KMS-11 (cell line): ENCODE measurements around the gene PFKM.

Source experiments
- H2AFZ ChIP-seq: fragments of 200-600 bp; sonication (generic); 2 replicates; pipeline ENCODE4 v1.6.1; 2016; ENCODE audit warnings: antibody characterized with exemption, mixed run types, low read depth
- H3K27ac ChIP-seq: fragments of 200-600 bp; sonication (generic); 2 replicates; pipeline ENCODE4 v1.6.1; 2016; ENCODE audit warnings: mild to moderate bottlenecking, mixed run types
- H3K27me3 ChIP-seq: fragments of 200-600 bp; sonication (generic); 2 replicates; pipeline ENCODE4 v1.6.1; 2017; ENCODE audit warnings: mild to moderate bottlenecking, low read depth, mixed run types, moderate library complexity; ENCODE audit not compliant: insufficient read depth
- H3K36me3 ChIP-seq: fragments of 200-600 bp; sonication (generic); 2 replicates; pipeline ENCODE4 v1.6.1; 2017; ENCODE audit warnings: mild to moderate bottlenecking, mixed run types; ENCODE audit not compliant: insufficient read depth
- H3K4me1 ChIP-seq: fragments of 200-600 bp; sonication (generic); 2 replicates; pipeline ENCODE4 v1.6.1; 2016; ENCODE audit warnings: mild to moderate bottlenecking, low read depth, mixed run types; ENCODE audit not compliant: poor library complexity, severe bottlenecking
- H3K4me2 ChIP-seq: fragments of 200-600 bp; sonication (generic); 2 replicates; pipeline ENCODE4 v1.7.0; 2016; ENCODE audit warnings: mild to moderate bottlenecking, mixed run types
- H3K4me3 ChIP-seq: fragments of 200-600 bp; sonication (generic); IDR thresholded peaks from 2 replicates; pipeline ENCODE4 v1.6.1; 2017; ENCODE audit warnings: low read depth, low read length, mixed read lengths; ENCODE audit not compliant: insufficient read depth
- H3K79me2 ChIP-seq: fragments of 200-600 bp; sonication (generic); 2 replicates; pipeline ENCODE4 v1.6.1; 2016; ENCODE audit warnings: low read depth, mixed run types; ENCODE audit not compliant: insufficient read depth
- H3K9ac ChIP-seq: fragments of 200-600 bp; sonication (generic); 2 replicates; pipeline ENCODE4 v1.6.1; 2016; ENCODE audit warnings: mild to moderate bottlenecking, mixed run types
- H4K20me1 ChIP-seq: fragments of 200-600 bp; sonication (generic); 2 replicates; pipeline ENCODE4 v1.6.1; 2016; ENCODE audit warnings: mild to moderate bottlenecking, mixed run types; ENCODE audit not compliant: insufficient read depth
- TF ChIP-seq, protein P1 (sequence below): fragments of 200-600 bp; sonication (generic); conservative IDR thresholded peaks from 2 replicates; pipeline ENCODE4 v1.6.1; 2017; ENCODE audit warnings: low read depth, mild to moderate bottlenecking, antibody characterized with exemption, low read length, moderate library complexity, mixed read lengths

PFKM gene

DNA sequence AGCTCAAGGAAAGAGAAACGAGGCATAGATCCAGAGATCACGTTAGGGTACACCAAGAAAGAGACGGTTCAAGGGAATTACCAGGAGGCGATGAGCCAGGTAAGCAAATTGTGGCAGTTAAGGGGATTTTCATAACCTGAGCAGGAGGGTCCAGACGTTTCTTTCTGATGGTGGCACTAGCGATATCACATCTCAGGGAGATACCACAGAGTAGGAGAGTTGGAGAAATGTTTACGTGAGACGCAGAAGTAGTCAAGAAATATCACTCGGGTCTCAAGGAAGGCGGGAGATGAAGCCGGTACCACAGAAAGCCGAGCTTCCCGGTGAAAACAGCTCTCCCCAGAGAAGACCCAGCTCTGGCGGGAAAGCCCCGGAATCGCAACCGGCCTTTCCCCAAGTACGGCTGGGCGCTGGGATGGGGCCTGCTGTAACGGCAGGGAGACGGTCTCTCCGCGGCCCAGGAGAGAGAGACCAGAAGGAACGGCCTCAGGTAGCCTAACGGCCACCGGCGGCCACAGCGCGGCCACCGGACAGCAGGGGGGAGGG is 13.8 kb upstream of the PFKM start:
- Histone ChIP-seq H3K4me2 (peak overlapping the region; percentile 81), H3K36me3 (no peaks in the 10 kb centered on the region), H3K9ac (peak overlapping the region; percentile 95), H3K27ac (peak overlapping the region; percentile 98), H3K27me3 (no peaks in the 10 kb centered on the region), H4K20me1 (no peaks in the 10 kb centered on the region), H3K4me3 (no peak overlapping the region), H2AFZ (peak overlapping the region; percentile 77), H3K4me1 (peaks cover 42% of the 10 kb centered on the region), H3K79me2 (peaks cover 48% of the 10 kb centered on the region)
- TF ChIP-seq, protein P1, sequence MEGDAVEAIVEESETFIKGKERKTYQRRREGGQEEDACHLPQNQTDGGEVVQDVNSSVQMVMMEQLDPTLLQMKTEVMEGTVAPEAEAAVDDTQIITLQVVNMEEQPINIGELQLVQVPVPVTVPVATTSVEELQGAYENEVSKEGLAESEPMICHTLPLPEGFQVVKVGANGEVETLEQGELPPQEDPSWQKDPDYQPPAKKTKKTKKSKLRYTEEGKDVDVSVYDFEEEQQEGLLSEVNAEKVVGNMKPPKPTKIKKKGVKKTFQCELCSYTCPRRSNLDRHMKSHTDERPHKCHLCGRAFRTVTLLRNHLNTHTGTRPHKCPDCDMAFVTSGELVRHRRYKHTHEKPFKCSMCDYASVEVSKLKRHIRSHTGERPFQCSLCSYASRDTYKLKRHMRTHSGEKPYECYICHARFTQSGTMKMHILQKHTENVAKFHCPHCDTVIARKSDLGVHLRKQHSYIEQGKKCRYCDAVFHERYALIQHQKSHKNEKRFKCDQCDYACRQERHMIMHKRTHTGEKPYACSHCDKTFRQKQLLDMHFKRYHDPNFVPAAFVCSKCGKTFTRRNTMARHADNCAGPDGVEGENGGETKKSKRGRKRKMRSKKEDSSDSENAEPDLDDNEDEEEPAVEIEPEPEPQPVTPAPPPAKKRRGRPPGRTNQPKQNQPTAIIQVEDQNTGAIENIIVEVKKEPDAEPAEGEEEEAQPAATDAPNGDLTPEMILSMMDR = no peak

DNA sequence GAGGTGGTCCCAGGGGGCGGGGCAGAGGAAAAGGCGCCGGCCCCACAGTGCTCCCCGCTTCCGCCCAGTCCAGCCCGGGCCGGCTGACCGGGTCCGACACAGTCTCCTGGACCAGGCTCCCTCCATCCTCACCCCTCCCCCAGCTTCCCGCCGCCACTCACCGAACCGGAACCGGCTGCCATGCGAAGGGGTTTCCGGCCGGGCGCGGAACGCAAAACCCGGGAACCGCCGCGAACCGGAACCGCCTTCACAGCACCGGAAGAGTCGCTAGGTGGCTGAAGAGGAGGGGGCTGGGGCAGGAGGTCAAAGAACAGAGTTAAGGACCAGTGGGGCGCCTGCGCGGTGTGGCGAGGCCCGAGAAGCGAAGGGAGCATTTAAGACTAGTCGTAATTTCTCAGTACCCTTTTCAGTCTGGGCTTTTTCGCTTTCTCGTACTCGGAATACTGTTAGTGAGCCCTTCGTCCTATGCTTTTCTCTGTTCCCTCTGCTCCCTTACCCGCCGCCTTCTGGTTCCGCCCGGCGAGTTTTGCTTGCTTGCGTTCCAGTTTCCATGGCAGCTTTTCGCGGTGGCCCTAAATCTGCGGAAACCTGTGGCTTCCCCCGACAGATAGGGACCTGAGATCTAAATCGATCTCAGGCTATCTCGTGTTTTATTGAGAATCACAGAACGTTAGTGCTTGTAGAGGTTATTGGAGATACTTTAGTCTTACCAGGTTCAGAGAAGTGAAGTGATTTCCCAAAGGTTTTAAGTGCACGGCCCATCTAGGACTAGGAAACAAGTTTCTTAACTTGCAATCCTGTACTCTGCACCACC is 13.1 kb upstream of the PFKM start, which contains the start of gene SENP1:
TSS of gene SENP1 (minus strand) at position 213 of the 814 bp plus-strand sequence. CDS start 4,607 bp downstream, outside the sequence.
- peak within 1 kb of the TSS; percentile 90 for H3K4me2 ChIP-seq
- peaks cover 42% of the 10 kb centered on the region for H3K4me1 ChIP-seq
- peak within 1 kb of the TSS; percentile 77 for H2AFZ ChIP-seq
- no peaks in the 10 kb centered on the region for H3K36me3 ChIP-seq
- peak within 1 kb of the TSS; percentile 98 for H3K27ac ChIP-seq
- no peak within 1 kb of the TSS for H3K4me3 ChIP-seq
- H3K9ac ChIP-seq = peak within 1 kb of the TSS; percentile 95
- H4K20me1 ChIP-seq = no peaks in the 10 kb centered on the region
- peaks cover 42% of the 10 kb centered on the region for H3K79me2 ChIP-seq
- H3K27me3 ChIP-seq = no peaks in the 10 kb centered on the region
- TF ChIP-seq, protein P1 = no peak

DNA sequence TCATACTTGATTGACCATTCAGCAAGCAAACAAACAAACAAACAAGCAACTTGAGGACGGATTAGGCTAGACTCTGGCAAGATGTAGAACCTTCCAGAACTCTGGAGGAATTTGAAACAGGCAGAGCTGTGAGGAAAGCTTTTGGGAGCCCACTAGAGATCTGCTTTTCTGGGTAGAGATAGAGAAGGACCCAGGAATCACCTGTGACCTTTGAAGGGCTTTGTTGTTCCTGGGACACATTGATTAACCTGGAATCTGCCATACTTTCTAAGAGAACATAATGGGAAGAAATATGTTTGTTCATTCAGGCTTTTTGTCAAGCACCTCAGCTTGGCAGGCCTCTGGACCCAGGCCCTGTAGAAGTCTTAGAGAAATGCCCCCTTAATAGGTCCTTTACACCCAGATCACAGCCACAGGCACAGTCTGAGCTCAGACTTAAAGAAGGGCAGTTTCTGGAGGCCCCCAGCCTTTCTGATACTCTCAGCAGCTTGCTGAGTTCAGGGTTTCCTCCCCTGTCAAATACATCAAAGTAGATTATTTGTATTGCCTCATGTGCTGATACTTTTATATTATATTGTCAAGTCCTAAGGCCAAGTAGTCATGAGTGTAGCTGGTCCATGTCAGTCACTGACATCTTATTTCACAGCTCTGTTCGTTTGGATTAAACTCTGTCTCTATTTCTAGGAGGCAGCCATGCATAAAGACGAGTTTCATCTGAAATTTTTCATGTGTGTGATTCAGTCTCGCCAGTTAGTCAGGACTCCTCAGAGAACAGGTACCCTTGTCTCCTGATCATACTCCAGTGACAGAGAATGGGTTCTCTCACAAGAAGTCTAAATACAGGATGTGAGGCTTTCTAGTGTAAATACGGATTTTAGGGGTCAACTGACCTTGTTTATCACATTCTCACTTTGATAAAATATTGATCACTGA is 12.2 kb upstream of the PFKM start:
- peaks cover 42% of the 10 kb centered on the region for H3K4me1 ChIP-seq
- no peaks in the 10 kb centered on the region for H3K27me3 ChIP-seq
- H3K4me3 ChIP-seq = no peak overlapping the region
- peak overlapping the region; percentile 98 for H3K27ac ChIP-seq
- H4K20me1 ChIP-seq = no peaks in the 10 kb centered on the region
- H2AFZ ChIP-seq = peak overlapping the region; percentile 77
- peaks cover 33% of the 10 kb centered on the region for H3K79me2 ChIP-seq
- peak overlapping the region; percentile 90 for H3K4me2 ChIP-seq
- no peaks in the 10 kb centered on the region for H3K36me3 ChIP-seq
- TF ChIP-seq, protein P1 = no peak
- peak overlapping the region; percentile 95 for H3K9ac ChIP-seq

DNA sequence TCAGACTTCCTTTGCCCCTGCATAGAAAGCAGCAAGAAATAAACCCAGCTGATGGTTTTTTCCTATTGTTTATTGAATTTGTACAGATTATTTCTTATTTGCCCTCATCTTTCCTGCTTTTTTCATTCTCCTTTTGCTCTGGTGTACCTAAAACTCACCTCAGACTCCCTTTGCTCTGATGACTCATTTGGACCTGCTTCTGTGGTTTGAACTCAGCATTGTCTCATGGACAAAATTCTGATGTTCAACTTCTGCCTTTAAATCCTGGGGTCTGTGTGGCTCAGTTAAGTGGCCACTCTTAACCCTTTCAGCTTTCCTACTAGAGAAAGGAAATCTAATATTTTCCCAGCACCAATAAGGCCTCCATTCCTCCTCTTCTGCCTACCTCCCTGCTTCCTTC is 9.7 kb upstream of the PFKM start:
- no peak overlapping the region for H3K4me2 ChIP-seq
- TF ChIP-seq, protein P1 = no peak
- no peak overlapping the region for H2AFZ ChIP-seq
- H3K4me1 ChIP-seq = peaks cover 22% of the 10 kb centered on the region
- H3K4me3 ChIP-seq = no peak overlapping the region
- no peak overlapping the region for H3K27ac ChIP-seq
- no peak overlapping the region for H3K9ac ChIP-seq
- no peaks in the 10 kb centered on the region for H4K20me1 ChIP-seq
- H3K27me3 ChIP-seq = no peaks in the 10 kb centered on the region
- H3K79me2 ChIP-seq = peaks cover 8% of the 10 kb centered on the region
- no peaks in the 10 kb centered on the region for H3K36me3 ChIP-seq
